Parathyroid adenoma (tissue), 2 donors: Measurements from ENCODE around the gene LRP6.

ENCODE experiments used
- H2AFZ ChIP-seq: fragments of 300-600 bp; sonication (generic); one replicate; pipeline ENCODE4 v1.7.0; 2017; ENCODE audit warnings: antibody characterized with exemption, mild to moderate bottlenecking
- H3K27ac ChIP-seq: fragments of 300-600 bp; sonication (generic); one replicate; pipeline ENCODE4 v1.7.0; 2017
- H3K27me3 ChIP-seq: fragments of 300-600 bp; sonication (generic); one replicate; pipeline ENCODE4 v1.7.0; 2017; ENCODE audit warnings: low read length; ENCODE audit not compliant: control insufficient read depth, insufficient read depth
- H3K36me3 ChIP-seq: fragments of 300-600 bp; sonication (generic); one replicate; pipeline ENCODE4 v1.7.0; 2017; ENCODE audit warnings: low read length; ENCODE audit not compliant: control insufficient read depth, insufficient read depth
- H3K4me1 ChIP-seq: fragments of 300-600 bp; sonication (generic); one replicate; pipeline ENCODE4 v1.7.0; 2017; ENCODE audit warnings: control low read depth
- H3K4me2 ChIP-seq: fragments of 300-600 bp; sonication (generic); one replicate; pipeline ENCODE4 v1.7.0; 2017; ENCODE audit warnings: low read length
- H3K4me3 ChIP-seq: fragments of 300-600 bp; sonication (generic); one replicate; pipeline ENCODE4 v1.7.0; 2017; ENCODE audit warnings: low read depth, low read length
- H3K79me2 ChIP-seq: fragments of 300-600 bp; sonication (generic); one replicate; pipeline ENCODE4 v1.7.0; 2017; ENCODE audit warnings: control low read depth
- H3K9ac ChIP-seq: fragments of 300-600 bp; sonication (generic); one replicate; pipeline ENCODE4 v1.7.0; 2017; ENCODE audit warnings: mild to moderate bottlenecking
- H3K9me3 ChIP-seq: fragments of 300-600 bp; sonication (generic); one replicate; pipeline ENCODE4 v1.7.0; 2017; ENCODE audit warnings: low read length; ENCODE audit not compliant: control insufficient read depth
- TF ChIP-seq, protein P1 (sequence below): fragments of 300-600 bp; sonication (generic); IDR thresholded peaks from one replicate; pipeline ENCODE4 v1.7.0; 2017; ENCODE audit warnings: antibody characterized with exemption, mild to moderate bottlenecking
- donor health status: primary hyperparathyroidism.

LRP6 gene

DNA sequence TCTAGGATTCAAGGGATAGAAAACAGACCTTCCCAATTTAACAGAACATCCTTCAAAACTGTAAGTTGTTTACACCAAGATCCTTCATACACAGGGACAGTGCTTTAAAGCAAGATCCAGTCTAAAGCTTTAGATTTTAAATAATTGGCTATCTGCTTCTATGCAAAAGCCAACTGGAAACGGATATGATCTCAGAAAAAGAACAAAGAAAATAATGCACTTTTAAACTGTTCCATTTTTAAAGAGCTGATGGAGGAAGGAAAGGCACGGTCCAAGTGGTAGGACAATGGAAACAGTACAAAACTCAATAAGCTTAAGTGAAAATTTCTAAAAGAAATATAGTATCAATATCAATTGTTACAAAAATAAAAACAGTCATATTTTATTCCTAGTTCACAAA lies 27.7 kb downstream of the LRP6 start:
- no peaks in the 10 kb centered on the region for H3K27me3 ChIP-seq
- H3K79me2 ChIP-seq: peaks cover 60% of the 10 kb centered on the region
- H3K4me3 ChIP-seq: no peak overlapping the region
- no peak overlapping the region for H3K4me2 ChIP-seq
- H3K9me3 ChIP-seq: no peaks in the 10 kb centered on the region
- H3K9ac ChIP-seq: no peak overlapping the region
- peaks cover 9% of the 10 kb centered on the region for H3K4me1 ChIP-seq
- TF ChIP-seq, protein P1, sequence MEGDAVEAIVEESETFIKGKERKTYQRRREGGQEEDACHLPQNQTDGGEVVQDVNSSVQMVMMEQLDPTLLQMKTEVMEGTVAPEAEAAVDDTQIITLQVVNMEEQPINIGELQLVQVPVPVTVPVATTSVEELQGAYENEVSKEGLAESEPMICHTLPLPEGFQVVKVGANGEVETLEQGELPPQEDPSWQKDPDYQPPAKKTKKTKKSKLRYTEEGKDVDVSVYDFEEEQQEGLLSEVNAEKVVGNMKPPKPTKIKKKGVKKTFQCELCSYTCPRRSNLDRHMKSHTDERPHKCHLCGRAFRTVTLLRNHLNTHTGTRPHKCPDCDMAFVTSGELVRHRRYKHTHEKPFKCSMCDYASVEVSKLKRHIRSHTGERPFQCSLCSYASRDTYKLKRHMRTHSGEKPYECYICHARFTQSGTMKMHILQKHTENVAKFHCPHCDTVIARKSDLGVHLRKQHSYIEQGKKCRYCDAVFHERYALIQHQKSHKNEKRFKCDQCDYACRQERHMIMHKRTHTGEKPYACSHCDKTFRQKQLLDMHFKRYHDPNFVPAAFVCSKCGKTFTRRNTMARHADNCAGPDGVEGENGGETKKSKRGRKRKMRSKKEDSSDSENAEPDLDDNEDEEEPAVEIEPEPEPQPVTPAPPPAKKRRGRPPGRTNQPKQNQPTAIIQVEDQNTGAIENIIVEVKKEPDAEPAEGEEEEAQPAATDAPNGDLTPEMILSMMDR: no peak
- no peak overlapping the region for H2AFZ ChIP-seq
- no peak overlapping the region for H3K27ac ChIP-seq
- no peaks in the 10 kb centered on the region for H3K36me3 ChIP-seq

DNA sequence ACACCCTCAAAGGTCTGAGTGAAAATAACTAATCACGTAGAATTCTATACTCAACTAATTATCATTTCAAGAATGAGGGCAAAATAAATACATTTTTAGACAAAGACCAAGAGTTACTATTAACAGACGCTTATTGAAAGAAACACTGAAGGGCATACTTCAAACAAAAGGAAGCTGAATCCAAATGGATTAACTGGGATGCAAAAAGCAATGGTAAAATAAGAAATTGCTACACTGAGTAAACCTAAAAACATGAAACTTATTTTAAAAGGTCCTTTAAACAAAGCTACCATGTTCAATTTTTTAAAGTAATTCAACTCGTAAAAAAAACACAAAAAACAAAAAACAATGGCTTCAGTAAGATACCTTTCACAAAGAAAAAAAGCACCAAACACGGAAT lies 28.2 kb downstream of the LRP6 start:
- no peak overlapping the region for H3K4me2 ChIP-seq
- no peak overlapping the region for H3K27ac ChIP-seq
- H3K4me3 ChIP-seq: no peak overlapping the region
- no peak overlapping the region for H3K9ac ChIP-seq
- H3K27me3 ChIP-seq: no peaks in the 10 kb centered on the region
- H3K9me3 ChIP-seq: no peaks in the 10 kb centered on the region
- no peaks in the 10 kb centered on the region for H3K36me3 ChIP-seq
- TF ChIP-seq, protein P1: no peak
- peaks cover 60% of the 10 kb centered on the region for H3K79me2 ChIP-seq
- peaks cover 9% of the 10 kb centered on the region for H3K4me1 ChIP-seq
- H2AFZ ChIP-seq: no peak overlapping the region

DNA sequence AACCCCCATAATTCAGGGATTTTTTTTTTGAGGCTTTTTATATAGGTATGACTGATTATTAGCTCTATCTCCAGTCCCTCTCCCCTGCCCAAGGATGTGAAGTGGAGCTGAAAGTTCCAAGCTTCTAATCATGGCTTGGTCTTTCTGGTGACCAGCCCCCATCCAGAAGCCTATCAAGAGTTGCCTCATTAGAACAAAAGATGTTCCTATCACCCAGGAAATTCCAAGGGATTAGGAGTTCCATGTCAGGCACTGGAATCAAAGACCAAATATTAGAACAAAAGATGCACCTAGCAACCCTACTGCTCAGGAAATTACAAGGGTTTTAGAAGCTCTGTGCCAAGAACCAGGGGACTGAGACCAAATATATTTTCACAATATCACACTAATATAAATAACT lies 29.9 kb downstream of the LRP6 start:
- Histone ChIP-seq H3K4me2 (no peak overlapping the region), H3K9ac (no peak overlapping the region), H3K9me3 (no peaks in the 10 kb centered on the region), H3K4me3 (no peak overlapping the region), H3K79me2 (peaks cover 57% of the 10 kb centered on the region), H3K27me3 (no peaks in the 10 kb centered on the region), H2AFZ (no peak overlapping the region), H3K4me1 (no peaks in the 10 kb centered on the region), H3K36me3 (no peaks in the 10 kb centered on the region), H3K27ac (no peak overlapping the region)
- TF ChIP-seq, protein P1: no peak

DNA sequence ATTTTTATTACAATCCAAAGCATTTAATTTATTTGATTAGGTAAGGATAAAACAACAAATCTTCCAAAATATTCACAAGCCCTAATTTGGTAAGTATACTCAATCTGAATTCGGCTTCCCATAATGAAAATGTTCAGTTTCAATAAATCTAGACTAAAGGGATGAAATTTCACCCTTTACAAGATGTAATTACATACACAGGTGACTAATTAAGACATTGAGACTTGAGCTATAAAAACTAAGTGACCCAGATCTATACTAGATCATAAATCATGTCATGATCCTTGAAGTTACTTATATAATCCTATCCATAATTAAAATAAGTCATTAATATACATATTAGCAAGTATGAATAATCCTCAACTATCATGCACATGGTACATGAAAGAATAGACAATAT lies 36.6 kb downstream of the LRP6 start:
- no peaks in the 10 kb centered on the region for H3K27me3 ChIP-seq
- no peaks in the 10 kb centered on the region for H3K36me3 ChIP-seq
- H3K9ac ChIP-seq: no peak overlapping the region
- H3K27ac ChIP-seq: no peak overlapping the region
- peaks cover 7% of the 10 kb centered on the region for H3K4me1 ChIP-seq
- no peak overlapping the region for H2AFZ ChIP-seq
- TF ChIP-seq, protein P1: no peak
- H3K9me3 ChIP-seq: no peaks in the 10 kb centered on the region
- peaks cover 62% of the 10 kb centered on the region for H3K79me2 ChIP-seq
- no peak overlapping the region for H3K4me3 ChIP-seq
- no peak overlapping the region for H3K4me2 ChIP-seq

DNA sequence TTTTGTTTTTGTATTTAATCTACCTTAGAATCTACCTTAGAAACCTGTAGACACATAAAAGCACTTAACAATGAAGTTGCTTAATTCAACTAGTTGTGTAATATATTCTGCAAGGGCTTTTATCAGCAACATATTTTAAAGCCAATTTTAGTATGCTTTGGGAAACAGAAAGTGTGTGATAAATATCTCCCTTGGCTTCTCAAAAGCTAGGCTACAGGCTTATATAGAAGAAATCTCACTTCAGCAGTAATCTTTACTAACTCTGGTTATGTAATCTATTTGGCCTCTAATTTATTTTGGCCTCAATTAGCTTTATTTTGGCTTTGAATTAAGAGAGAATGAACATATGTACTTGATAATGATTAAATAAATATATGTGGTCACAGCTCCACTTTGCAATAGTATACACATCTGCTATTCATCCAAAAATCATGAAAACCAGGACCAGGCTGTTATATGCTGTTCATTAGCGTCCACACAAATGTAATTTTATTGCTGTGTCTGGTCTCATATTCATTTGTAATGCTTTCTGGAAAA lies 37.2 kb downstream of the LRP6 start:
- TF ChIP-seq, protein P1: no peak
- no peak overlapping the region for H3K4me2 ChIP-seq
- H3K4me3 ChIP-seq: no peak overlapping the region
- H3K9me3 ChIP-seq: no peaks in the 10 kb centered on the region
- H3K79me2 ChIP-seq: peaks cover 63% of the 10 kb centered on the region
- no peak overlapping the region for H2AFZ ChIP-seq
- H3K27me3 ChIP-seq: no peaks in the 10 kb centered on the region
- no peaks in the 10 kb centered on the region for H3K36me3 ChIP-seq
- H3K4me1 ChIP-seq: peaks cover 7% of the 10 kb centered on the region
- no peak overlapping the region for H3K27ac ChIP-seq
- H3K9ac ChIP-seq: no peak overlapping the region
